DMS79 treated with DMSO at 0.1 percent for 48 hours (cell line): Measurements from ENCODE around the gene SRSF4.
A peak's percentile ranks its signal among the peaks of the same experiment; 100 is the strongest.

Experiments used
- DNase-seq: peaks from one replicate; lab custom pipeline; 2025; lab: John Stamatoyannopoulos, UW

Gene SRSF4

DNA sequence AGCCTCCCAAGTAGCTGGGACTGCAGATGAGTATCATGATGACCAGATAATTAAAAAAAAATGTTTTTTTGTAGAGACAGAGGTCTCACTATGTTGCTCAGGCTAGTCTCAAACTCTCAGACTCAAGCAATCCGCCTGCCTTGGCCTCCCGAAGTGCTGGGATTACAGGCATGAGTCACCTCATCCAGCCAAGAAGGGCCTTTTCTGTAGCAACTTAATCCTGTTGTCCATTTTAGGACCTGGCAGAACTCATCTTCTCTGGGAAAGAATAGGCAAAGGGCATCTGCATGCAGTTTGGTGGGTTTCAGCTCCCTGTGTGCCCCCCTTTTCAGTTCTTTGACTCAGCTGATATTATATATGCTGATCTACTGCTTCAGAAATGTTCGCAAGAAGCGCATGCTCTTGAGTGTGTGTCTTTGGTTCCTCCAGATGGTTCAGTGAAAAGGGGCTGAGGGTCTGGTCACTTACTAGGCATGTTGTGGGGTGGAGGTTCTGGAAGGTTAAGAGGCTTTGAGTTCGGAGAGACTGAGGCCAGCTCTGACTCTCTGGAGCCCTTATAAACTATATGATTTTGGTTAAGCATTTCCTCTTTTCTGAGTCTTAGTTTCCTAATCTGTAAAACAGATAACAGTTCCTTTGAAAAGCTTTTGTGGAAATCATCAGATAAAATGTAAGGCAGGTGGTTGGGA, 19.4 kb upstream of the SRSF4 start:
- no peak for DNase-seq

DNA sequence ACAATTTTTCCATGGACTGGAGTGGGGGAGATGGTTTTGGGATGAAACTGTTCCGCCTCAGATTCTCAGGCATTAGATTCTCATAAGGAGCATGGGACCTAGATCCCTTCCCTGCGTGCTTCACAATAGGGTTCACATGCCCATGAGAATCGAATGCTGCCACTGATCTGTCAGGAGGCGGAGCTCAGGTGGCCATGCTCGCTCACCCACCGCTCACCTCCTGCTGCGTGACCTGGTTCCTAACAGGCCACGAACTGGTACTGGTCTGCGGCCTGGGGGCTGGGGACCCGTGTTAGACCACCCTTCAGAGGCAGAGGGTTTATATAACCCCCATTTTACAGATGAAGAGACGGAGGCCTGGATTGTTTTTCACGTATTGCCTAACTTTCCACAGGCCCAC, 16.3 kb upstream of the SRSF4 start:
- no peak for DNase-seq

DNA sequence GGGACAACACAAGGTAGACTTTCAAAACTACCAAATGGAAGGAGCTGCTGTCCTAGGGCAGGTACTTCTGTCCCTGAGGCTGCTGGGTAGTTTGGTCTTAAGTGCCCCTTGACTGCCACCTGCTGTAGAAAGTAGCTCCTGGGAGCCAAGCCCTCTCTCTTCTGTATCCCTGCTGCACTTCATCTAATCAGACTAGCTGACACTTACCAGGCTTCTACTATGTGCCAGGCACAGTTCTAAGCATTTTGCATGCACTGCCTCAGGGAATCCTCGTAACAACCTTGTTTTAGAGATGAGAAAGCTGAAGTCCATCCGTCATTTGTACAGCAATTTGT, 15.9 kb upstream of the SRSF4 start:
- peak; percentile 77 for DNase-seq

DNA sequence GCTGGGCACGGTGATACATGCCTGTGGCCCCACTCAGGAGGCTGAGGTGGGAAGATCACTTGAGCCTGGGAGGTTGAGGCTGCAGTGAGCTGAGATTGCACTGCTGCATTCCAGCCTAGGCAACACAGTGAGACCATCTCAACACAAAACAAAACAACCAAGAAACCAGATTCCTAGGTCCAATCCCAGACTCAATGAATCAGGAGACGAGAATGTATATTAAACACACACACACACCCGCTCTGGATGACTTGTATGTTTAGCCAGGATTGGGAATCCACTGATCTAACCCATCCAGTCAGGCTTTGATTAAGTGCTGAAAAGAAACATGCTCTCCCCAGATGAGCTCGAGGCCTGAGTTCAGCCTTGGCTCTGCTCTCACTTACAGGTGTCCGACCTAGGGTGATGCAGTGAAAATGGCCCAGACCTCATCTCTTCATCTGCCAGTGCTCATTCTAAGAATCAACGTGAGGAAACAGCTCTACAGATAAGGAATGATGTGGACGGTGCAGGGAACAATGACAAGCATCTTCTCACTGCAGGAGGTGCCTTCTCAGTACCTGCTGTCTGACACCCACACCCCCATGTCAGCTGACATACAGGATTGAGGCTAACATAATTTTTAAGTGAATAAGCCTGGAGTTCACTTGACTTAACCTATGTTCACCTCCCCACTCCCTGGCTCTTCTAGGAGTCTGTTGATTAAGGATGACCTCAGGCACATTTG, 15.3 kb upstream of the SRSF4 start:
- DNase-seq: no peak

DNA sequence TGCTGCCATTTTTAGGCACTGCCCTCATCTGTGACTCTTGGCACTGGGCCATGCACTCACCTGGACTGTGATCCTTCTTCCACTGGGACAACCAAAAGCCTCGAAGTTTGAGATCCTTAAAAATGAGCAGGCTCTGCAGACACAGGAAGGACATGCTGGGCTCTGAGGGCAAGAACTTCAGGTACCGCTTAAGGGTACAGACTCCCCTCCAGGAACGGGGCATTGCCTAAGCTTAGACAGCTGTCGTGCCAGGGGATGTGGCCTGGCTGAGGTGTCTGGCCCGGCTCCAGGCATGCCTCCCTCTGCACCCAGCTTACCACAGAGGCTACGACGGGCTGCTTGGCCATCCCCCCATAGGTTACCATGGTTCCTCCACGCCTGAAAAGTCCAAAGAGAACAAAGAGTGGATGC, 14.2 kb upstream of the SRSF4 start:
- peak; percentile 85 for DNase-seq

DNA sequence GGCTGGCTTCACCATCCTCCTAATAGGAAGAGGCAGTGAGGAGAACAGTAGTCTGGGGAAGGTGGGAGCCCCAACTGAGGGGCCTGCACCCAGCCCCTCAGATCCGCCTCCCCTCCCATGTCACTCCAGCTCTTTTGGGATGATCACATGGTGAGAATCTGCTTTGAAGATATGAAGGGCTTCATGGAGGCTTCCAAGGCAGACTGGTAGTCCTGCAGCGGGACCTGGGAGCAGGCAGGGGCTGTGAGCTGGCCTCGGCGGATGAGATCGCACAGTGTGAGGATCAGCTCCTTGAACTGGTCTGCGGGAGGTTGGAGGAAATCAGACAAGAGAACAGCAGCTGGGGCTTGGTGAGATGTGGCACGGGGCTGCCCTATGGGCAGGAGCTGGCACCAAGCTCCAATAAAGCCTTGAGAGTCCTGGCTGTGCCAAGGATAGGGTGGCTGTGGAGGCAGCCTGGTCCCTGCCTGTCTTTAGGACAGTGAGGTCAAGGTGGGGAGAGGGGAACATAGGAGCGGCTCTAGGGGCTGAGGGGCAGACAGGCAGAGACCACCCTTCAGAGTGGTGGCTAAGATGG, 12.3 kb upstream of the SRSF4 start:
- no peak for DNase-seq

DNA sequence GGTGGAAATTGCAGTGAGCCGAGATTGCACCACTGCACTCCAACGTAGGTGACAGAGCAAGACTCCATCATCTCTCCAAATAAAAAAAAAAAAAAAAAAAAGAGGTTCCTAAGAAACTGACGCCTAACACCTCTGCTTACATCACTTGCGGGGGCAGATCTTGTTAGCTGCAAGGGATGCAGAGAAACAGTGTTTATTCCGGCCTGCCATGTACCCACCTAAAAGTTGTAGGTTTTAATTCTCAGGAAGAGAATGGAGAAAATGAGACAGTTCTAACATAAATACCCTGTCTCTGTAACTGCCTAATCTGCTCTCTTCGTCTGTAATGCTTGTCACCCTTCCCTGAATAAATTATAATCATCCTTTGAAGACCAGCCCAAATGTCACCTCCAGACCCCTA, 9.0 kb upstream of the SRSF4 start:
- no peak for DNase-seq

DNA sequence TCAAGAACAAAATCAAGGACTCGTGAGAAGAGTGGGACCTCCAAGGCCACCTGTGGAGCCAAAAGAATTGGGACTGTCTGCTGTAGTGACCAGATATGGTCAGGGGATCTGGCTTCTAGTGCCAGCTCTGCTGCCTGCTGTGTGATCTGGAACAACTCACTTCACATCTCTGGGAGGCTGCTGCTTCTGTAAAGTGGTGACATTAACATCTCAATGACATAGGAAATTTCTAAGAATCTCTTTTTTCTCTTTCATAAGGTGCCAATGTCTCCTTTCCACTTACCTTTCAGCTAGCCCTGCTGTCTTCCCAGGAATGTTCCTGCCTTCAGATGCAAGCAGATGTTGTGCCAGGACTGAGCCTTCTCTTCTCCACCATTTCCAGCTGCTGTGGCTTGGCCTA, 5.0 kb upstream of the SRSF4 start:
- DNase-seq: no peak

DNA sequence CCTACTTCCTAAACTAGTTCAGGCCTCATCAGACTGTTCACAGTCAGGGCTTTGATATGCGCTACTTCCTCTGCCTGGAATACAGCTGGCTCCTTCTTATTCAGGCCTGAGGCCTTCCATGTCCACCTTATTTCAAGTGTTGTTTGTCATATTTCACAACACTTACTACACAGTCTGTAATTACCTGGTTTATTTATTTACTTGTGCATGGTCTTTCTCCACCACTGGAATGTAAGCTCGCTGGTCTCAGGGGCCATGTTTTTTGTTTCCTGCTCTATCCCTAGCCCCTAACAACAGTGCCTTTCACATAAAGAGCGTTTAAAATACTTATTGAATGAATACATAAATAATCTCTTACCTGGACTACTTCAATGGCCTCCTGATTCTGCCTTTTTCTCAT, 4.6 kb upstream of the SRSF4 start:
- no peak for DNase-seq

DNA sequence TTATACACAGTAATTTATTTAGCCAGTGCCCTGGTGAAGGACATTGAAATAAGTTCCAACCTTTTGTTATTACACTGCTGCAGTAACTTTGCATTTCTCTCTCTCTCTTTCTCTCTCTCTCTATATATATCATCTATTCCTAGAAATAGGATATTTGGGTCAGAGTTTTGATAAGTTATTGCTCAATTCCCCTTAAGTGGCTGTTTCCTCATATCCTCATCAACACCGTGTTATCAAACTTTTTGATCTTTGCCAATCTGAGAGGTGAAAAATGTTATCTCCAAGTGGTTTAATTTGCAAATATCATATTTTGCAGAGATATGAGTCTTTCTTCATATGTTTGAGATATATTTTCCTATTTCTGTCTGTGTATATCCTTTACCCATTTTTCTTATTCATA, 1.6 kb upstream of the SRSF4 start:
- DNase-seq: no peak

DNA sequence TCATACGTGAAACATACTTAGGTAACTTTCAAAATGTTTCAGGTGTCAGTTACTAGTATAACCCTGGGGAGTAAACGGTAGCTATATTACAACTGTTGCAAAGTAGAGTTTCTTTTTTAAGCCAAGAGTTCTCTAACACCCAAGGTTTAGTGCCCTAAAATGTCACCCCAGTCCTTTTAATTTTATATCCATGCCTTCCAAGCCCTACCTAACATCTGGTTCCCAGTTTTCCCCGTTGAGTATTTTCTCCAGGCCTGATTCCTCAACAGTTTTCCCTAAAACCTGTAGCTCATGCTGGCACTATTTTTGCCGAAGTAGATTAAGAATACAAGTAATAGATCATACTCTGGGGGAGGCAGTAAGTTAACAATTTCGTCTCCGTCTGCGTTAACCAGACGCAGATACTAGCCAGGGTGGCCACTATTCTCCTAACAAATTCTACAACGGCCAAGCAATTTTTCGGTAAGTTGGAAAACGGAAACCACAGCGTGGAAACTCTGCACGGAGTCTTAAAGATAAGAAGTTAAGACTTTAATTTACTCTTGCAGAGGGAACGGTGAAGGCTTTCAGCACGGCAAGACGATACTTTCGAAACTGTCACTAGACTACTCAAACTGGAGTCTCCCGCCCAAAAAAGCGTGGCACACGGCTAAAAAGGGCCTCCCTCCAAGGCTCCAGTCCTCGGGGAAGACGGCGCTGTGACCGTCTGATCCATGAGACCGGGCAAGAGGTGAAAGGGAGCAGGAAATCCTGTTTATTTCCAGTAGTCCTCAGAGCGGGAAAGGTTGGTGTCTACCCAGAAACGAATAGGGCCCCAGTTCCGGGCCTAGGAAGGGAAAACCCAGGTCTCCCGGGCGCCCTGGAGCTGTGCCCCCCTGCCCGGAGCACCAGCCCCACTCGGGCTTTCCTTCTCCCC, 945 bp downstream of the SRSF4 start:
- no peak for DNase-seq

DNA sequence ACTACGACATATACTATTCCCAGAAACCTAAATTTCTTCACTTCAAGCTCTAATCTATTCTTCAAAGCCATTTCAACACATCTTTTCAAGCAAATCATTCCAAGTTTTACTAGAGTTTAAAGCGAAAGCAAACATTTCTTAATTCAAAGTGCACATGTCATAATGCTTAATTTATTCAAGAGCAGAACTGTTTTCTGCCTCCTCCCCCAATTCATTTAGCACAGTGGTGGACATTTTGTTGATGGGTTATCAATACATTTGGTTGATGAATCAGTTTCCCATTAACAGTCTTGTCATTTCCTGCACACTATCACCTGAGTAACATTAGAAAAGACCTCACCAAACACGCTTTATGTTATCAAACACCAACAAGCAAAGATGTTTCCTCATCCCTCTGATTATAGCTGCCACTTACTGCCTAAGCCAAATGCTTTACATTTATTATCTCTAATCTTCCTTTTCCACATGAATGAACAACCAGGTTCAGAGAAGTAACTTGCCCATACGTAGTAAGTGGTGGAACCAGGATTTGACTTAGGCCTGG, 2.0 kb downstream of the SRSF4 start:
- no peak for DNase-seq

DNA sequence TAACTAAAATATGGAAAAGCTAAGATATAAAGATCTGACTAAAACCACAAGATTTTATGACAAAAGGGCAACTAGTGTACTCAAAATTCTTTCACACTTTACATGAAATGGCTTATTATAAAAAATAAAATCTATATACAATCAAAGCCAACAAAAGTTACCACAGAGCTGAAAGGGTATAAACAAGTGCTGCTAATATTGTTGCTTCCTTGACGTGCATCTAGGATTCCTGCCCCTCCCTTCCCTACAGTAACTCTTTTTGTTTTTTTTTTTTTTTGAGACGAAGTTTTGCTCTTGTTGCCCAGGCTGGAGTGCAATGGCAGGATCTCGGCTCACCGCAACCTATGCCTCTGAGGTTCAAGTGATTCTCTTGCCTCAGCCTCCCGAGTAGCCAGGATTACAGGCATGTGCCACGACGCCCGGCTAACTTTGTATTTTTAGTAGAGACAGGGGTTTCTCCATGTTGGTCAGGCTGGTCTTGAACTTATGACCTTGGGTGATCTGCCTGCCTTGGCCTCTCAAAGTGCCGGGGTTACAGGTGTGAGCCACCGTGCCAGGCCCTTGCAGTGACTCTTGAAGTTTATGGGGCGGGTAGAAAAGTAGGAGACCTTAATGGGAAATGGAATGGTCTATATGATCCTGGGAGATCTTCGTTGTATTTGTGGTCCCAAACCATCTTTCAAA, 4.5 kb downstream of the SRSF4 start:
- DNase-seq: no peak

DNA sequence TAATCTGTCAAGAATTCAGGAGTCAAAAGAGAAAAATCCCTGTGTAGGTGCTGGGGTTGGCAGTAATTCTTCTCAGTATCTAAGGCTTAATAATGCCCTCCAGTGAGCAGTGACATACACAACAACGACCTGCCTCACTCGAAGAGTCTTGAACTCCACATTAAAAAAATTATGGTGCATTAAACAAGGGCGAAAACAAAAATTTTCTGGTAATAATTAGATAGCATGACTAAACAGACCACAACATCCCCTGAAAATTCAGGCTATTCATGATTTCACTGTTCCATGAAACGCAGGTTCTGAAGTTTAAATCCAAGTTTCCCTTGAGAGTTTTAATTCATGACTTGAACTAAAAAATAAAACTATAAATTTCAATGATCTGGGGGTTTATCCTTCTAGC, 5.1 kb downstream of the SRSF4 start:
- DNase-seq: no peak

DNA sequence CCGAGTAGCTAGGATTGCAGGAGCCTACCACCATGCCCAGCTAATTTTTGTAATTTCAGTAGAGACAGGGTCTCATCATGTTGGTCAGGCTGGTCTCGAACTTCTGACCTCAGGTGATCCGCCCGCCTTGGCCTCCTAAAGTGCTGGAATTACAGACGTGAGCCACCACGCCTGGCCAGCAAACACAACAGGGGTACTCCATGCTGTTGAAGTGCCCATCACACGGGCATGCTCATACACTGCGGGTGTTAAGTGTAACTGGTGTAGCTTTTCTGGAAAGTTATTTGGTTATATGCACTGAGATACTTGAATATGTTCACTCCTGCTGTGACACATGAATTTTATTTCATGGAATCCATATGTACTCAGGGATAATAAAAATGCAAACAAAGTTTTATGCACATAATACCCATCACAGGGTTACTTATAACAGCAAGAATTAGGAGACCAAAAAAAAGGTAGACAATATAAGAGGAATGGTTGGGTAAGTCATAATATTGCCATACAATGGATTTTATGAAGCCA, 9.2 kb downstream of the SRSF4 start:
- DNase-seq: no peak

DNA sequence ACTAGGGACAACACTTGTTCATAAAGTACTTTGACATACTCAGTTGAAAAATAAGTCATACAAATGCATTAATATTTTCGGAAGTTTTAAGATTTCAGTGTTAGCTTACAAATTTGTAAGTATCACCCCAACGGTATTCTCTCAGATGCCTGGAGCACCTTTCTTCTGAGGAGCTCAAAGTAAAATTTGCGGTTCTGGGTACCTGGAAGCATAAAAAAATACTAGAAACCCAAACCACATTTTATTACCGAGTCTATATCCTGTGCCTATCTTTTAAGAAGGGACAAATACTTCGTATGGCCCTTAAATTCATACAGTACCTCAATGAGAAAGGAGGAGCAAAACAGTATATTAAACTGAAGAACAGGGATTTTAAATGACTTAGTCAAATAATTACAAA, 10.2 kb downstream of the SRSF4 start:
- no peak for DNase-seq

DNA sequence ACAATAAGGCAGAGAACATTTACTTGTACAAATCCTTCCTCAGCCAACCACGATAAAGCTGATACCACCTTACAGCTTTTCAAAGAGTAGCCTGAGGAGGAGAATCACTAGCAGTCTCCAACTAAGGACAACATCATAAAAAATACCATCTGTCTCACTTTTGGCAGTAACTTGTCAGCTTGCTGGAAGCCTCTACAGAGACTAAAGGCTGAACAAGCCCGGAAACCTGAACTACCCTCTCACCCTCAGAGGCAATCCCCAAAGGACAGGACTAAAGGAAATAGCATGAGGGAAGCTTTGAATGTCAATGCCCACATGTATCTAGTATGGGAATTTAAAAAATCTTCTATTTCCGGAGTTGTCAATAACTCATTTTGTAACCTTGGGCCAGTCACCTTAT, 10.6 kb downstream of the SRSF4 start:
- no peak for DNase-seq

DNA sequence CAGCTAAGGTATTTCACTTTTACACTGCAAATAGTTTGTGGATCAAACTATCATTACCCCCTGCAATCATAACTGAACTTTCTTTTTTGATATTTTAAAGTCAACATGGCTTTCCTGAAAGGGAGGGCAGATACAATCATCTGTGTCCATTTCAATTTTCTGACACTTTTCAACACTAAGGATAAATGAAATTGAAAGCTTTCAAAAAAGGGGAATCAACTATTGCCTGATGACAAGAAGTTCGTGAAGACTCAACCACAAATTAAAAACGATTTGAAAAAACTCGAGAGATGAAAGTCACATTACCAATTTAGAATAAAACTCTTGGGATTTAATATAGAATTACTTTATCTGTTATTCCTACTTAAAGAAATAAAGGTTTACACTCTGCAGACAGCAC, 11.7 kb downstream of the SRSF4 start:
- no peak for DNase-seq

DNA sequence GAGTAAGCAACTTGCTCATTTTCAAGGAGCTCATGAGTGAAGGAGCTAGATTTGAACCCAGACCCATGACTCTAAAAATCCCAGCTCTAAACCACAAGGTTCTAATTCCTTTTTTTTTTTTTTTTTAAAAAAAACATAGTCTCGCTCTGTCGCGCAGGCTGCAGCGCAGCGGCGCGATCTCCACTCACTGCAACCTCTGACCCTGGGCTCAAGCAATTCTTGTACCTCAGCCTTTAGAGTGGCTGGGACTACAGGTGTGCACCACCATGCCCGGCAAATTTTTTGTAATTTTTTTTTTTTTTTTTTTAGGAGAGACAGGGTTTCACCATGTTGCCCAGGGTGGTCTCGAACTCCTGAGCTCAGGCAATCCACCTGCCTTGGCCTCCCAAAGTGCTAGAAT, 13.8 kb downstream of the SRSF4 start:
- no peak for DNase-seq

DNA sequence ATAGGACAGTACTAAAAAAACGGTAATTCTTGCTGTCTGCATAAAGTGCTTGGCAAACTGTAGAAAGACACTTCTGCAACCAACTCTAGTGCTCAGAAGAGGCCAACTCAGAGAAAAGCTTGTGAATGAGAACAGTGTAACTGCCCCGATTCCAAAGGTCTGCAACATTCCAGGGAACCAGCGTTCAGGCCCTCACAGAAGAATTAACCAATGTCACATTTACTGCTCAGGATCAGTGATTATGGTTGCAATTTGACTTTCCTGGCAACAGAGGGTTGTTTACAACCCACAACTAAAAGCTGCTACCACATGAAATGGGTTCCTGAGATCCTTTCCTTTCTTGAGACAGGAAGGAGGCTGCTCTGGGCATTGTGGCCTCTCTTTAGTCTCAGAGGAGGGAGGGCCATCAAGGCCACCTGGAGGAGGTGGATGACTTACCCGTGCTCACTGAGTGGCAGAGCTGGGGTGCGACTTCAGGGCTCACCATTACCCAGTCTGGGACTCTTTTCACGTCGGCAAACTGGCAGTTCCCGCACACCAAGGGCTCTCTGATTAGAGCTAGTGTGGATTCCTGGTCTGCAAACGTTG, 15.3 kb downstream of the SRSF4 start:
- no peak for DNase-seq

DNA sequence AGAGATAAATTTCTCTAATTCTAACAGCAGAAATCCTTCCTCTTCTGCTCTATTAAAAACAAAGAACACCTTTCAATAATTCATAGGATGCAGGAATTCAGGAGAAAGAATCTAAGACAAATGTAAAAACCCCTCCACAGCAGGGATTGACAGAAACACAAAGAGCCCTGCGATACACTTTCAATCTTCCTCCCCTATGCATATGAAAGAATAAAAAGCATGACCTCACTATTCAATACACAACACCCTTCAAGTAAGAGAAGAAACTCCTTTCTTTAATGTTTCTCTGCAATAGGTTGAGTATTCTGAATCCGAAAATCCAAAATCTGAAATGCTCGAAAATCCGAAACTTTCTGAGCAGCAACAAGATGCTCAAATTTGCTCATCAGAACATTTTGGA, 17.1 kb downstream of the SRSF4 start:
- no peak for DNase-seq
